ENCODE measurements around the gene FXN.
A peak's percentile ranks its signal among the peaks of the same experiment; 100 is the strongest.

GRCh38 chr9:69027355-69028097 is 8.0 kb upstream of the FXN start:
- TF ChIP-seq CTCF (IDR thresholded peaks at IDR 0.05) (peak in 2 of 3 donors; percentile 58 to 59), POLR2AphosphoS5 (IDR thresholded peaks at IDR 0.05) (no peak), POLR2A (IDR thresholded peaks at IDR 0.05) (no peak)

Data from breast epithelium (tissue), 3 donors.